ENCODE data around the gene SLC9C1.

Gene SLC9C1

DNA sequence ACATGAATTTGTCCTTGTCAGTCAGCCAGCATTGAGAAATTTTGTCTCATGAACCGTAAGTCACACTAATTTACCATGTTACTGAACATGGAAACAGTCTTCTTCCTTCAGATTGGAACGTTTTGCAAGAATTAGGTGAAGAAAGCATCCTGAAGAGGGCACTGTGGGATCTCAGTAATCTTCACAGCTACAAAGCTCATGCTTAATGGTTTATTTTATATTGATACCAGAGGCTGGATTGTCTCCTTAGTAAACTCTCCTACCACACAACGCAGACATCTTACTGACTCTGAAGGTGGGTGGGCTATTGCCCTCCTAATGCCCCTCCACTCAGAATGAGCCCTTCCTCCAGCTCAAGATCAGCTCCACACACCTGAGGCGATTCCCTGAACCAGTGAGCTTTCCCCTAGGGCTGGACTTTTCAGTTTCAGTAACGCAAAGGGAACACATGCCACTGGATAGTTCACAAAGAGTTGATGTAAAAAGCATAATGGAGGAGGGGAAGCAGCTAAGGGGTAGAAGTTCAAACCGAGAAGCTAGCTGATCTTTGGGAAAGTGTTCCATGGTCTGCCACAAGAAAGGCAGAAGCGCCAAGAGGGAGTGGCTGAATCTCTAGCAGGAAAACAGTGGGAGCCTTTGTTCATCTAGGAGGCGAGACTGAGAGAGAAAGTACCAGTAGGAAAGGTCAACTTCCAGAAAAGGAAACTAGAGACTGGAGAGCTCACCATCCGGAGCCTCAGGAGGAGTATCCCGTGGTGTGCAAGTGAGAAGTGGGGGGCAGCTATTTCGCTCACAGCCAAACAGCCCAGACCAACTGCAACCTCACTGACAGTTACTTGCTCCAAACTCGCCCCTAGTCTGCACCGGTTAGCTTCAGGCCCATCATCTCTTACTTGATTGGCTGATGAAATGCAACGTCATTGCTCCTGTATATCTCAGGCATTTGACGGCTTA lies at the start of gene SLC9C1:
TSS of gene SLC9C1 (minus strand) at position 849 of the 954 bp plus-strand sequence. CDS start 7,425 bp downstream, outside the sequence.
- DNase-seq (ENCODE audit: low read depth in 3 of 3): peak in 1 of 3 donors; percentile 33

DNA sequence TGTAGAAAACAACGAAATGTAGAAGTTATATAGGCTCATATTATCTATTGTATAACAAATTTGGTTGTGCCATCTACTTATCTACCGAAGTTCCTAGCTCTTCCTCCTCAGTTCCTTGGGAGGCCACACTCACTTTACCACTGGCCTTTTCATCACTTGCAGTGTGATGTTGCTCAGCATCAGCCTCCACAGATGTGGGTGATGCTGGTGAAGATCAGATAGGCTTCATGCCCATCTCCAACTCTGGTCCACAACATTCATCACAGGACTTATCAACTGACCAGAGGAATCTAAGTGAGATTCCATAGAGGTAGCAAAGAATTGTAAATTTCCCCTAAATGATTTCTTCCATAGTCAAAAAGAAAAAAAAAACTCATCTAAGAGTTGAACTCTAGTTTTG lies 47.4 kb upstream of the SLC9C1 start:
- no peak for DNase-seq (ENCODE audit: low read depth in 3 of 3)

DNA sequence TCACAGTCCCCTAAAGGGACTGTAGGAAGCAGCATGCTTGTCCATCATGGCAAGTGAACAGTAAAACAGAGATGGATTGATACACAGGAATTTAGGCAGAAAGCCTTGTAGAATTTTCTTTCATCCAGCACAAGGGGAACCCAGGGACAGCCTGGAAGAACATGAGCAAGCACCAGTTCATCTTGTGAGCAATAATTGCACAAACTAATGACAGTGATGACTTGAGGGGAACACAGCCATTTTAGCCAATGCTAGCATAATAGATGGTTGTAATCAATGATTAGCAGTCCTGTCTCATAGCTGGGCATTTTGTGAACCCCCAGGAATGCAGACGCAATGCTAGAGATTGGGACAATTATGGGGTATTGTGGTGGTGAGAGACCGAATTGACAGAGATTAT lies 45.6 kb upstream of the SLC9C1 start:
- DNase-seq (ENCODE audit: low read depth in 3 of 3): no peak

DNA sequence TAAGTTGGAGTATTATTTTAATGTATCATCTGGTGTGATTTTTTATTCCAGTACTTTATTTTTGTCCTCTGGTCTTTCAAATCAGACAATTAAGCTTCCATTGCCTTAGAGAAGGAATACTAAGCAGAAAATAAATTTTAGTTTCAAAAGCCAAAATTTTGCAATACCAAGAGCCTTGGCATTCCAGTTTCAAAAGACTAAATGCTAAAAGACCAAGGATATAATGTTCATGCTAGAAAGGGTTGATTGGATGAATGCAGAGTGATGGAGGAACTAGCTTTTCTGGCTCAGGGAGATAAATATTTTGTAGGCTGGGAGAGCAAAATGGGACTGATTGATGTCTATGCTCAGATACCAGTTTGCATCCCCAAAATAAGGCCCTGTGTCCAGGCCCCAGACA lies 45.1 kb upstream of the SLC9C1 start:
- no peak for DNase-seq (ENCODE audit: low read depth in 3 of 3)

DNA sequence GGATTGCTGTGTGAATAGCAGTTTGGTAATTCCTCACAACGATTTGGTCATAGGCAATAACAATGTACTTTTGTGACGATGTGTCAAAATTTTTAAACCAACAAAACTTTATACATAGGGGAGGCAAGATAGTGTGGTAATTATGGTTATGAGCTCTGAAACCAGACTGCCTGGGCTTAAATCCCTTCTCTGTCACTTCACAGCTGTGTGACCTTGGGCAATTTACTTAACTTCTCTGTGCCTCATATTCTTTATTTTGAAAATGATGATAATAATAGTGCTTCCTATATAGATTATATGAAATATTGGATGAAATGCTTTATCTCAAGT lies 44.7 kb upstream of the SLC9C1 start:
- DNase-seq (ENCODE audit: low read depth in 3 of 3): no peak

DNA sequence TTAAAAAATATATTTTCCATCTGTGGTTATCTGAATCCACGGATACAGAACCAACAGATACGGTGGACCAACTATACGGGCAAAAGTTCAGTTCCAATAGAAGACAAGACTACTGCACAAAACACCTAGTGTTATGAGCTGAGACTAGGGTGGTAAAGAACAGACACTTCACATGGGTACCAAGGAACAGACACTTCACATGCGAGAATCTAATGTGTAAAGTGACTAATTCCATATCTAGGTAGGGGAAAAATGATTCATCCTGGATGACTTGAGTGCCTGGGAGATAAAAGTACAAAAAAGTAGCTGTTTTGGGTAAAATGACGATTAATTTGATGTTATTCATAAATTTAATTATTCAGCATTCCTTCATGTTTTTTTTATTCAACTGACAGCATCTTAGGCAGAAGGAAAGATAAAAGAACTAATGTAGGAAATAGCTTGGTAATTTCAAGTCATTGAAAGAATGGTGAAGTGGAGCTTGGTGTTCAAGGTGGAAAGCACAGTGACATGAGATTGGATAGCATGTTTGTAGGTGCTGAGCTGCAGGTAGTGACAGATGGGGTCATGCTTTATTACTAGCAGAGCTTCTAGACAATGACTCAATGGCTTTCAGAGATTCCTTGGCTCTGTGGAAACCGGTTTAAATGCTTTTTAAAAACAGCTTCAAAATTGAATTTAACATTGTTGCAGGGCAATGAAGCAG lies 44.2 kb upstream of the SLC9C1 start:
- no peak for DNase-seq (ENCODE audit: low read depth in 3 of 3)

DNA sequence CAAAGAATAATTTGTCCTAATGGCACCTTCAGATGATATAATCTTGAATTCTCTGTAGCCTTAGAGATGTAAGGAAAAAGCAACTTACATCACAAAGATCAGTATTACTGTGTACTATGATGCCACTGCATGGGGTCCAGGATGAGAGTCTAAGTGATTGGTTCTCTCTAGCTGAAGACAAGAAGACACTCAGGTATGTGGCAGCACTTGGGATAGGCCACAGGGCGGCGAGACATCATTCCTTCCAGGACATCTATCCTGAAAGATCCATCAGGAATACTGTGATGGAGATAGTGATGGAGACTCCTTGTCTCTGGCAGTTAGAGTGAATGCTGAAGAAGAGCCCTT lies 41.4 kb upstream of the SLC9C1 start:
- DNase-seq (ENCODE audit: low read depth in 3 of 3): no peak

DNA sequence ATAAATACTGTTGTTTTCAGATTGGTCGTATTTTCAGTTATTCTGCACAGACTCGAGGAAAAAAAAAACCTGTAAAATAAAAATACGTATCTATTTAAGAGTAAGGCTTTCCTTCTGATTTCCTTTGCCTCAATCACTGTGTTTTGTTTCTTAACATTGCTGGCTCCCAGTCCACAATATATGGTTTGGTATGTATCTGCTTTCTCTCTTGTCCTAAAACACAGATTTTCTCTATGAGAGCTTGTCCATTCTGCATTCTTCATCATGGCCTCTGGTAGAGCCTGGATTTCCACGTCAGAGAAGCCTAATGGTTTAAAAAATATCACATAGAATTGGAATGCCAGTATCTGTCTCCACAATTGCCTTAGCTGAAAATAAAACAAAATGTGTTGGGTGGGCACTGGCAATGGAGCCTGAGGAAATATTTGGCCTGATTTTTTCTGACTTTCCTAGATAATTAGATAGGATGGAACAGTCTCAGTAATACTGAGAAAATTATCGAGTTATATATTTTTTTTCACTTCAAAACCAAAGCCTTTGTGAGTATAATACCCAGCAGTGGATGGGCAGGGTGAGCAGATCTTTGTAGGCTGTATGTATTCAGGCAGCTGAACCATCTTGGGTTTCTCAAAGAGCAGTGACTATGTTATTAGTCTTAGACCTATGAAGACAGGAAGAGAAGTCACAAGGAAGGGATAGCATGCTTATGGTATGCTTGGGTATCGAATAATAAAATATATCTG lies 40.8 kb upstream of the SLC9C1 start:
- no peak for DNase-seq (ENCODE audit: low read depth in 3 of 3)

DNA sequence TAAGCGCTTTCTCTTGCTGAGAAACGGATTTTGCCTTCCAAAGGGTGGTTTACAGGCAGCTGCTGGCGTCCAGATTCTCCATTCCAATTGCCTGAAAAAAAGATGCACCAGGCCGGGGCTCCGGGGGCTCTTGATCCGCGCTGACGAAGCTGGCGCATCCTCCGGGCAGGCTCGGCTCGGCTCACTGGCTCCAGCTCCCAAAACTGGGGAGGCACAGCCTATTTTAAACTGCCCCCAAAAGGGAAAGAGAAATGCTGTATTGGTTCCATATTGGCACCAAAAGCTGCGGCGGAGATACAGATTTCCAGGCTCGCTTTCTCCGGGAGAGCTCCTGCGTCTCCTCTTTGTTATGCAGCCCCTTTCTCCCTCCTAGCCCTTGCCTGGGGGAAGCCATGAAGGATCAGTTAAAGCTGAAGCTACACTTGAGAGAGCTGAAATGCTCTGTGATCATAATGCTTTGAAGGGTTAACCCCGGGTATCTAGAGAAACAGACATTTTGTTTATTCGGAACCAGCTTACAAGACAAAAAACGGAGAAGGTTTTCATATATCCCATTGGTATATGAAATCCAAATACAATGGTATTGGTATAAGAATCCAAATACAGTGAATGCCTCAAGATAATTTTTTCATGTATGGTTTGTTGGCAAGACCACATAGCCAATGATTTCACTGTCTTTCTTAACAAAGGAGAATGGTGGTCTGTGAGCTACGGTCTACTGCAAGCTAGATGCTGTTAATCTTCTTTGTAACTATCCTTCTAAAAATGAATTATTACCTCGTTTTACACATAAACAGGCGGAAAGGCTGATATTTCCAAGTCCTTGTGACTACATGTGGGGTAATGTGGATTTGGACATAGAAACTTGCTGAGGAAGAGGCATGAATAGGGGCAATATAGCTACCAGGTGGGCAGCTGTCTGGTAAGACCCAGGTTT lies 39.6 kb upstream of the SLC9C1 start:
- no peak for DNase-seq (ENCODE audit: low read depth in 3 of 3)

DNA sequence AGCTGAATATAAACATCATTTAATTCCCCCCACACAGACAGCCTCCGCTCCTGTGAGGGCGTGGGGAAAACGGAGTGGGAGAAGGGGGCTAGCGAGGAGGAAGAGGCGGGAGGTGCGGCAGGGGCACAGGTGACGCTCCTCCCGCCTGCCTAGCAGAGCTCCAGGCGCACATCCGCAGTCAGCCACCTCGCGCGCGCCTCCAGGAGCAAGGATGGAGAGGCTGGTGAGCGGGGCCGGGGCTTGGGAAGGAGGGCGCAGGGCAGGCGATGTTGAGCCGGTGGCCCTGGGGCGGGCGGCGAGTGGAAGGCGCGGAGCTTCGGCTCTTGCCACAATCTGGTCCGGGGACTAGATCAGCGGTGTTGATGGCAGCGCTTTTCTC lies 39.0 kb upstream of the SLC9C1 start, which contains the start of gene CD200:
TSS of gene CD200 (plus strand) at position 155 of the 379 bp plus-strand sequence. CDS start at position 212, 57 bp downstream.
- DNase-seq (ENCODE audit: low read depth in 3 of 3): peak; percentile 43 to 47 (median 44)

DNA sequence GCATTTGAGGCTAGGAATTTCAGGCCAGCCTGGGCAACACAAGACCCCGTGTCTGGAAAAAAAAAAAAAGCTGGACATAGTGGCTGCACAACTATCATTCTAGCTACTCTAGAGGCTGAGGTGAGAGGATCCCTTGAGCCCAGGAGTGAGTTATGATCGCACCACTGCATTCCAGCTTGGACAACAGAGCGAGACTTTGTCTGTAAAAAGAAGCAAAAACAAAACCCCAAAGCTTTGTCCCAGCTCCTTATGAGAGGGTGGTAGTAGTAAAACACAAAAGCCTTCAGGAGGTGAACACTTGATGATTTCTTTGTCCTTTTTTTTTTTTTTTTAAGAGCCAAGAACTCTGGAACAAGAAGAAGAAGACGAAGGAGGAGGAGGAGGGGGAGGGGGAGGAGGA lies 37.8 kb upstream of the SLC9C1 start:
- no peak for DNase-seq (ENCODE audit: low read depth in 3 of 3)

DNA sequence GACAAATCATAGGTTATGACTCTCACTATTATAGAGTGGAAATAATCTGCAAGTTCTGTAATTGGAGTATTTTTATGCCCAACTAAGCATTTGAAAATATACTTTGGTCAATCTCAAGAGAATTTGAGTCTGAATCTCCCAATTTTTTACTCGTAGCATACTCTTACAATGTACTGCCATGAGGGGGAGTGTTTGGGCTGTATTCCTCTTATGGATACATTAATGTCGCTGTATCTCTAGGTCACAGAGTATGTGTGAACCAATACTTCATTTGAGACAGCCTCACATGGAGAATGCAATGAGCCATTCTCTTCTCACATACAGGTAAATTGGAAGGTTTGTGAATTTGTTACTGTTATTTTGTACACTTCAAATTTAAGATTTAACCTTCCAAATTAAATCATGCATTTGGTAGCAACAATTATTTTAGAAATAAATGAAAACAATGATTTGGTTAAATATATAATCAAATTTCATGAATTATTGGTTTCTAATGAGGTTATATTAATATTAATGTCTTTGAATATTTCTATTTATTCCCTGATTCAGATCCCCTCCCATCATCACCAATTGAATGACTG lies 33.4 kb upstream of the SLC9C1 start:
- no peak for DNase-seq (ENCODE audit: low read depth in 3 of 3)

DNA sequence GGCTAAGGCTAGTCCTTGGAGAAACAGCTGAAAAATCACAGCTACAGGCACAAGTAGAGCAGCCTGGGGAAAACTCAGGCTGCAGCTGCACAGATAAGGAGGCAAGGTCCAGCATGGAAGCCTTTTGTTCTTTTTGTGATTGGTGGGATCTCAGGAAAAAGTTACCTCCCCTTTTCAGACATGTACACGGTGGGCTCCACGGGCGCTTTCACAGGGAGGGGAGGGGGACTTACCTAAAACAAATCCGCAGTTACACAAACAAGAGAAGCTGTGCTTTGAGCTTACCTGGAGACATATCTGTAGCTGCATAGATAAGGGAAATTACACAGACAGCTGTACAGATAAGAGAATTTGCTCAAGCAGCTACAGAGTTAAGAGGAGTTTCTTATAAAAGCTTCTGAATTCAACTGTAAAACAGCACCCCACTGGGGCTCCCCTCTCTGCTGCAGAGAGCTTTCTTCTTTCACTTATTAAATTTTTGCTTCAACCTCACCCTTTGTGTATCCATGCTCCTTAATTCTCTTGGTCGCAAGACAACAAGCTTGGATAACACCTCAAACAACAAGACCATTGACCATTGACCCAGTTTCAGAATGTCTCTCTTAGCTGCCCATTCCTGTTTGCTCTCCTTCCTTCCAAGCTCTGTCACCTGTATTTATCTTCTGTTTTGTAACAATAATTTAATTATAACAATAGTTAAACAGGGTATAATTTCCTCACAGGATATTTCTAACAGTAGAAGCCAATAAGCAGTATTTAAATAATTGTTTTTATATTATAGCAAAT lies 28.0 kb upstream of the SLC9C1 start:
- no peak for DNase-seq (ENCODE audit: low read depth in 3 of 3)

DNA sequence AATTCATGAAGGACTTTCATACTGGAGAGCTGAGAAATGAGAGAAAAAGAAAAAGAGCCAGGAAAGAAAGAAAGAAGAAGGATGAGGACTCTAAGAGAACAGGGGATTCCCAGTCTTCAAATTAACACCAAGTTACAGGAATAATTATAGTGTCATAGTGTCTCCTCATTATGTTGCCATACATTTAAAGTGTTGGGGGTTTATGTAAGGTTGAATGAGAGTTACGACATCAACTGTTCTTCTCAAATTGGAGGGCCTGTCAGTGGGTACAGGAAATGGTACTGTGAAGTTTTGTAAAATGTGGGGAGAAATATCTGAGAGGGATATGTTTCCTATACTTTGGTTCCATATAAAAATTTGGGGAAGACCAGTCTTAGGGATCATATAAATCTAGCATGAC lies 26.7 kb upstream of the SLC9C1 start:
- DNase-seq (ENCODE audit: low read depth in 3 of 3): no peak

DNA sequence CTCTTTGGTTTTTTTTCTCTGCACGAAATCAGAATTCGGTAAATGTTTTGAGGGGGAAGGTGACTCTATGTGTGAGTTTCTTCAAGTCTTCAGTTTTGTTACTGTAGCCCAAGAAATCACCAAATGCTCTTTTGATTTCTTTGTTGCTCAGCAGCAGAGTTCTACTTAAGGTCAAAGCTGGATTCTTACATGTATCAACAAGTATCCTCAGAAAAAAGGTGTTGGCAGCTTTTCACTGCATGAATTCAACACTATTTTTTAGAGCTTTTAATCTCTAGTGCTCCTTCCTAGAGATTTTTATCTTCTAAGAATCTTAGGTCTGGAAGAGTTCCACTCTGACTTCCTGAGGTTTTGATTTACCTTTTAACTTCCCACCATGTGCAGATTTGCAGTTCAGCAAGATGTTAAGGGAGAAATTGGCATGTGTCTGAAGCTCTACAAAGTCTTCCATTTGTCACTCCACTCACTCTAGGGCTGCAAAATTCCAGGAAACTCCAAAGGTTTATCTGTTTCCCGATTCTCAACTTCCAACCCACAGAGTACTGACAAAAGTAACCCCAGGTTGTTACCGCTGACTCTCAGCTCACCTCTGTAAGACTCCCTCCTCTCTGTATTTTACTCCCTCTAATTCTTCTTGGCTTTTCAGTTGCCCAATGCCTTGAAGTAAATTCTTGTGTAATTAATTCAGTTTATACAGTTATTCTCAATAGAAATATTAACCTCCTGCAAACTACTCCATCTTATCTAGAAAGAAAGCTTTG lies 25.7 kb upstream of the SLC9C1 start:
- no peak for DNase-seq (ENCODE audit: low read depth in 3 of 3)

DNA sequence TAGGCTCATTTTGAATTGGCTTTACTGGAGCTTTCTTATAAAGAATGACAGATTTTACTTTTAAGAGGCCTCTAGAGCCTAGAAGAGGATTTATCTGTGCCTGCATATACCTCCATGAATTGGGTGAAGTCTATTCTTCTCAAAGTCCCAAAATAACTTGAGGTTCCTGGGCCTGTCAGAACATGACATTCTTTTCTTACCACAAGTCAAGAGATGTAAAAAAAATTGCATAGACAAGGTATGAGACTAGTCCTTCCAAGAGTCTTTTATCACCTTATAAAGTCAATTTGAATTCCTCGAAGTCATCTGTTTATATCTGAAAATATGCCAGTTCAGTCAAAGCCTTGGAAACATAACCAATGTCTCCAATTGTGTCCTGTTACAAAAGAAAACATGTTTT lies 21.8 kb upstream of the SLC9C1 start:
- DNase-seq (ENCODE audit: low read depth in 3 of 3): no peak

DNA sequence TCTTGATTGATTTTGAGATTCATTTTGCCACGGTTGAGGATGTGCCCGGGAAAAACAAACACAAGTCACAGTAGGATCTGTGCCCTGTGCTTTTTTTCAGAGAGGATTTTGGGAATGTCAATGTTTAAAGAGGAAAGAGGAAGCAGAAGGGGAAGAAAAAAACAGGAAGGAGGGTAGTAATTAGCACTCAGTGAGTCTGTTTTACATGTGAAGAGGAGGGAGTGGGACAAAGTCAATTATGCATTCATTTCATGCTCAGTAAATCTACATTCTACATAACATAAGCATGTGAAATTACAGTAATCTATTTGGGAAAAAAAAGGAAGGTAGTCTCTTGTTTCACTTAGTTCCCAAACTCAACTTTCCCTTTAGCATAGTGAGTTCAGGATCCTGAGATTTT lies 20.6 kb upstream of the SLC9C1 start:
- no peak for DNase-seq (ENCODE audit: low read depth in 3 of 3)

DNA sequence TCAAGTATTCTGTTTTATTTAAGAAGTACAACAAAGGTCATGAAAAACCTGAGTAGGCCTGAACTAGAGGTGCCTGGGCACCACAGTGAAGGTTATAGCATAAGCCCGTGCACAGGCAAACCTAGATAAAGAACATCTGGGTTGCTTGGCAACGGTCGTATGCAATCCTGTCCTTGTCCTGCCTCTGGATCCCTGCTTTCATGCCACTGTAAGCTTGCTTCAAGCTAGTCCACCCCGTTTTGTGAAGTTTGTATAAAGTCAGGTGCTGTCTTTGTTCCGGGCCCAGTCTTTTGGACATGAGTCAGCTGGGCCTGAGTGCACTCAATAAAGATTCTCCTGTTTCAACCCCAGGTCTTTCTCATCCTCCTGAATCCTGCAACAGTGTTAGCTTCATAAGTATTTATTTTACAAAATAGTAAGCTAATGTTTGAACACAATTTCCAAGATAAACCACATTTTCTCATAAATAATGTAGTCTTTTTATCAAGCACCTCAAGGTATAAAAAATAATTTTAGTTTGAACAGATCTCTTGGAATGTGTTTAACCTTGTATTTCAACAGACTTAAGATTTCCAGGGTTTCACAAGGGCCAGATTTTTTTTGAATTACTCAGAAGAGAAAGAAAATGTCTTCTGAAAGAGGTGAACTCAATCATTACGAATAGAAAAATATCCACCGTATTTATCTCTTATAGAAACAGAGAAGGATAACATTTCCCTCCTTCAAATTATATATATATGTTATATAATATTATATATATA lies 14.3 kb upstream of the SLC9C1 start:
- no peak for DNase-seq (ENCODE audit: low read depth in 3 of 3)

DNA sequence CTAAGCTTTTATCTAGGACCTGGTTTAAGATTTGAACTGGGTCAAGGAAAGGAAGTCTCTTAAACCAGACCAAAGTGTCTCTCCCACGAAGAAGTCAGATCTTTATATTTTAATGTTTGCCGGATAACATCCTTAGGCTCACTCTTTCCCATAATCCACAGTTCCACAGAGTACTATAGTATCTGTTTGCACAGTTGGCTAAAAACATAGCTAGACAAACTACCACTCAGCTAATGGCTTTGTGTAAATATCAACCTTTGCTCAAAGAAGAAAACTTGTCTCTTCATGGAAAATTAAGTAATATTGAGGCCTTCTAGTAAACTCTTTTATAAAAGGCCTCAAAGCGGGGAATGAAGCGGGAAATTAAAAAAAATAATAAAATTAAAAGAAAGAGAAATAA lies 13.5 kb upstream of the SLC9C1 start:
- DNase-seq (ENCODE audit: low read depth in 3 of 3): no peak

Data from stimulated activated CD4-positive, alpha-beta T cell treated with anti-CD3 and anti-CD28 coated beads, TNF-alpha, amount 100 ng/mL, for 48 hours (primary cell).